Activated effector memory CD4-positive, alpha-beta T cell treated with Interleukin-2 at 50 U/mL for 16 hours (primary cell): ENCODE data around the gene TAS2R30.
"Not testable (repeated sequence)": the region's sequence is repeated elsewhere in the genome, so short reads cannot be mapped to it uniquely, and the experiment has no call there.

Experiments used
- DNase-seq: peaks from one replicate; pipeline ENCODE4 v3.0.0-alpha.2; 2020

The TAS2R30 gene

DNA sequence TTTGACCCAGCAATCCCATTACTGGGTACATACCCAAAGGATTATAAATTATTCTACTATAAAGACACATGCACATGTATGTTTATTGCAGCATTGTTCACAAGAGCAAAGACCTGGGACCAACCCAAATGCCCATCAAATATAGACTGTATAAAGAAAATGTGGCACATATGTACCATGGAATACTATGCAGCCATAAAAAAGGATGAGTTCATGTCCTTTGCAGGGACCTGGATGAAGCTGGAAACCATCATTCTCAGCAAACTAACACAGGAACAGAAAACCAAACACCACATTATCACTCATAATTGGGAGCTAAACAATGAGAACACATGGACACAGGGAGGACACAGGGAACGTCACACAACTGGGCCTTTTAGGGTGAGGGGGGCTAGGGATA lies 20.3 kb downstream of the TAS2R30 start:
- not testable (repeated sequence) for DNase-seq

DNA sequence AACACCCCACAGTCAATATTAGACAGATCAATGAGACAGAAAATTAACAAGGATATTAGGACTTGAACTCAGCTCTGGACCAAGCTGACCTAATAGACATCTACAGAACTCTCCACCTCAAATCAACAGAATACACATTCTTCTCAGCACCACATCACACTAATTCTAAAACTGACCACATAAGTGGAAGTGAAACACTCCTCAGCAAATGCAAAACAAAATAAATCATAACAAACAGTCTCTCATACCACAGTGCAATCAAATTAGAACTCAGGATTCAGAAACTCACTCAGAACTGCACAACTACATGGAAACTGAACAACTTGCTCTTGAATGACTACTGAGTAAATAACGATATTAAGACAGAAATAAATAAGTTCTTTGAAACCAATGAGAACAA lies 23.2 kb downstream of the TAS2R30 start:
- not testable (repeated sequence) for DNase-seq

DNA sequence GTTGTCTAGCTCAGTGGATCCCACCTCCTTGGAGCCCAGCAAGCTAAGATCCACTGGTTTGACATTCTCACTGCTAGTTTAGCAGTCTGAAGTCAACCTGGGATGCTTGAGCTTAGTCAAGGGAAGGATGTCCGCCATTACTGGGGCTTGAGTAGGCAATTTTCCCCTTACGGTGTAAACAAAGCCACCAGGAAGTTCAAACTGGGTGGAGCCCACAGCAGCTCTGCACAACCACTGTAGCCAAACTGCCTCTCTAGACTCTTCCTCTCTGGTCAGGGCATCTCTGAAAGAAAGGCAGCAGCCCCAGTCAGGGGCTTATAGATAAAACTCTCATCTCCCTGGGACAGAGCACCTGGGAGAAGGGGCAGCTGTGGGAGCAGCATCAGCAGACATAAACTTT lies 25.6 kb downstream of the TAS2R30 start:
- no peak for DNase-seq

DNA sequence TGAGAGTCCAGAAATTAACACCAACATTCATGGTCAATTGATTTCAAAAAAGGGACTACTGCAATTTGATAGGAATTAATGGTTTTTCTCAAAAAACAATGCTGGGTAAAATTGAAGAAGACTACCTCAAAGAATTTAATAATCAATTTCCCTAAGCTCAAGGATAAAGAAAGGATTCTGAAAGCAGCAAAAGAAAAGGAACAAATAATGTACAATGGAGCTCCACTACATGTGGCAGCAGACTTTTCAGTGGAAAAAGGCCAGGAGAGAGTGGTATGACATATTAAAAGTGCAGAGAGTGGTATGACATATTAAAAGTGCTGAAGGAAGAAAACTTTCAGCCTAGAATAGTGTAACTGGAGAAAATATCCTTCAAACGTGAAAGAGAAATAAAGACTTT lies 26.7 kb downstream of the TAS2R30 start:
- no peak for DNase-seq

DNA sequence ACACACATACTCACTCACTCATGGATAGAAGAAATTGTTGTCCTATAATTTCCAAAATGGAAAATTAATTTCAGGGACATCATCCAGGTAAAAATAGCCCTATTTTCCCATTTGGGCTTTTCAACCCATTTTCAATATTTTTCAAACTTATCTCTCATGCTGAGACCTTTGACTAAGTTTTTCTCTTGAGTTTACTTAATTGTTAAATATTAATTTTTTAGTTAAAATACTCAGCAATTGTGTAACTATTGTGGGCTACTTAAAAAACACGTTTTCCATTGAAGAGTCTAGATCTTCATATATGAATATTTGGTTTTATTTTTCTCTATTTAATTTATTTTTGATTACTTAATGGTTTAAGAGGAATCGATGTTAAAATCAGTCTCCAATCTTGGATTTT lies 28.2 kb downstream of the TAS2R30 start:
- DNase-seq: no peak

DNA sequence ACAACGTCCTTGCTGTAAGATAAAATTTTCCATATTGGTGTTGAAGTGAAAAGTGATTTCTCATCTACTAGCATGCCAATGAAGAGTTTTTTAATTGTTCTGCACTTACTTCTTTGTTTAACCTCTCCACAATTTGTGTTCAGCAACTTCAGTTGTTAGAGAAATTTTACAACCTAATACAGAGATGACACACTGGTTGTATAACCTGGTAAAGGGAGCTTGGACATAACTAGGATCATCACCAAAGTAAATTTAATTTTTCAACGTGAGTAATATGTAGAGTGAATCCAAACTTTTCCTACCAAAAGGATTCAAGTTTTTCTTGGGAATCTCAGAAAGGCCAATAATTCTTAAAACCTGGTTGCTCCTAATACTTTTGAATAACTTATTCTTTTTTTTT lies 28.9 kb downstream of the TAS2R30 start:
- DNase-seq: no peak

DNA sequence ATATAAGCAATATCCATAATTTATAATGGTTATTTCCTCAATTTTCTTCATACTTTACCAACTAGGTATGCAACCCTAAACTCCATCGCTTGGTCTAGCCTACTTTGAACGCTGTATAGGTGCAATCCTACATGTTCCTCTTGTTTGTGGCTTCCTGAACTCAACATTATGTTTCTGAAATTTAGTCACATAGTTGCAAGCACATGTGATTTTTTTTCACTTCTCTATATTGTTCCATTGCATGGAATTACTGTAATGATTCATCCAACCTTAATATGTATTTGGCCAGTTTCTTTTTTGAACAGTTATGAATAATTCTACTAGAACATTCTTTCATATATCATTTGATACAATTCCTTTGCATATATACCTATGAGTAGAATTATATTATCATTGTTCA lies 39.5 kb downstream of the TAS2R30 start:
- not testable (repeated sequence) for DNase-seq

DNA sequence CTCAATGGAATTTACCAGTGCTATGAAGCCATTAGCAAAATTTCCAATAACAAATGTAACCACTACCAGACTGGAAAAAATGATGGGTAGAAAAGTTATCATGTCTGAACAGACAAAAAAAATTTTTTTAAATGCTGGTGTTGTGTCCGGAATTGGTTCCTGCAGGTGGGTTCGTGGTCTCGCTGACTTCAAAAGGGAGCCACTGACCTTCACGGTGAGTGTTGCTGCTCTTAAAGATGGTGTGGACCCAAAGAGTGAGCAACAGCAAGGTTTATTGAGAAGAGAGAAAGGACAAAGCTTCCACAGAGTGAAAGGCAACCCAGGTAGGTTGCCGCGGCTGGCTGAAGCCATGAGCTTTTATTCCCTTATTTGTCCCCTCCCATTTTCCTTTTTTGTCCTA lies 42.3 kb downstream of the TAS2R30 start, which contains the start of gene TAS2R43:
Gene TAS2R43 (minus strand): TSS at position 186 of the 400 bp plus-strand sequence. CDS start 84 bp downstream, at position 102.
- DNase-seq: no peak

DNA sequence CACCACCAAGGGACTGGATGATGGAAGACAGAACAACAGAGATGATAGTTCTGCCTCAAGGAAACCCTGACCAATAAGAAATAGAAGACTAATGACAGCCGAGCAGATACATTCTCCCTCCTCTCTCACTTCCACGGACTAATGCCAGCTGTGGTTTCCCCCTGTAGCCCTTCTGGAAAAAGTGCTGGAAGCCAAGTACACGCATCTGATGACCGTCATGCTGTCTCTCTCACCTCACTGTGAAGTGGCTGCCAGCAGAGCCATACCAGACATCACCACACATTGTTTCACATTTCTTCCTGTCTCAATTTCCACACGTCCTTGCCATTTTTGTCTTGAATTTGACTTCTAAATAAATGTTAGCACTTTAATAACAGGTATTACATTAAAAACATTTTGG lies 45.2 kb downstream of the TAS2R30 start:
- DNase-seq: no peak

DNA sequence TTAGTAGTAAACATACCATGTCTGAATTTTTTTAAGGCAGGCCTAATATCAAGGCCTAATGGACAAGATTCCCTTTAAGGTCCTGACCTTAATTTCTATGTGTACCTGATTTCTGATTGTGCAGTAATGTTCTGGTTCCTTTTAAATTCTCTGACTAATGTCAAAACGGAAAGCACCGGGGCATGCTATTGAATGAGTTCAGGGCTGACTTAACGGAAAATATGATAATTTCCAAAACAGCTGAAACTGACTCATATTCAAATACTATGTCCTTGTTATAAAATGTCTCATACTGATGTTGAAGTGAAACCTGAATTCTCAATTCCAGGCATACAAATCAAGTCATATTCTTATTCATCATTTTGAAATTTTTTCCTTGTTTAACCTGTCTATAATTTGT lies 49.0 kb downstream of the TAS2R30 start:
- DNase-seq: no peak
